ENCODE measurements around the gene CHTF18.

Gene CHTF18

DNA sequence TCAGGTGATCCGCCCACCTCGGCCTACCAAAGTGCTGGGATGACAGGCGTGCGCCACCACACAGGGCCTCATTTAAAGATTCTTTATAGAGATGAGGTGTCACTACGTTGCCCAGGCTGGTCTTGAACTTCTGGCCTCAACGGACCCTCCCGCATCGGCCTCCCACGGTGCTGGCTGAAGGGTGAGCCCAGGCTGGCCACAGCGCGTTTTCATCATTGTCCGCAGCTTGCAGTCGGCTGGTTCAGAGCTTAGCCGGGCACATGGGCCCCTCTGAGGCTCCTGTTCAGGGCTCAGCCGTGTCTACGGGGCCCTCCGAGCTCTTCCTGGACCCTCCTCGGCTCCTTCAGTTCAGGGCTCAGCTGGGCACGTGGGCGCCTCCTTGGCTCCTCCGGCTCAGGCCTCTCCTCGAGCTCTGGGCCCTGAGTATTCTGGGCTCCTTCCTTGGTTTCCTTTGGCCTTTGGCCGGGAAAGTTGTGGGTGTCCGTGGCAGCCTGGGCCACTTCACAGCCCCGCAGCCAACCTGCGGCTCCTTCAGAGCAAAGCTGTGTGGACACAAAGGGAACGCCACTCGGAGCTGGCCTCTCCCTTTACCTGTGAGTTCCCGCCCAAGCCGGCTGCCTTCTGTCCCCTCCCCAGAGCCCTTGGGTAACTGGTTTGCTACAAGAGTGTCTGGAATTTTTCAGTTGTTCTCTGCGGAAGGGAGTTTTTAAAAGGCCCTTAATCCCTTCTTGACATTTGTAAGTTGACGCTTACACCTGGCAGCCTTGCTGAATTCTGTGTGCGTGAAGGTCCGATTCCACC, 29.1 kb upstream of the CHTF18 start (continued):
- TF ChIP-seq, protein P1, sequence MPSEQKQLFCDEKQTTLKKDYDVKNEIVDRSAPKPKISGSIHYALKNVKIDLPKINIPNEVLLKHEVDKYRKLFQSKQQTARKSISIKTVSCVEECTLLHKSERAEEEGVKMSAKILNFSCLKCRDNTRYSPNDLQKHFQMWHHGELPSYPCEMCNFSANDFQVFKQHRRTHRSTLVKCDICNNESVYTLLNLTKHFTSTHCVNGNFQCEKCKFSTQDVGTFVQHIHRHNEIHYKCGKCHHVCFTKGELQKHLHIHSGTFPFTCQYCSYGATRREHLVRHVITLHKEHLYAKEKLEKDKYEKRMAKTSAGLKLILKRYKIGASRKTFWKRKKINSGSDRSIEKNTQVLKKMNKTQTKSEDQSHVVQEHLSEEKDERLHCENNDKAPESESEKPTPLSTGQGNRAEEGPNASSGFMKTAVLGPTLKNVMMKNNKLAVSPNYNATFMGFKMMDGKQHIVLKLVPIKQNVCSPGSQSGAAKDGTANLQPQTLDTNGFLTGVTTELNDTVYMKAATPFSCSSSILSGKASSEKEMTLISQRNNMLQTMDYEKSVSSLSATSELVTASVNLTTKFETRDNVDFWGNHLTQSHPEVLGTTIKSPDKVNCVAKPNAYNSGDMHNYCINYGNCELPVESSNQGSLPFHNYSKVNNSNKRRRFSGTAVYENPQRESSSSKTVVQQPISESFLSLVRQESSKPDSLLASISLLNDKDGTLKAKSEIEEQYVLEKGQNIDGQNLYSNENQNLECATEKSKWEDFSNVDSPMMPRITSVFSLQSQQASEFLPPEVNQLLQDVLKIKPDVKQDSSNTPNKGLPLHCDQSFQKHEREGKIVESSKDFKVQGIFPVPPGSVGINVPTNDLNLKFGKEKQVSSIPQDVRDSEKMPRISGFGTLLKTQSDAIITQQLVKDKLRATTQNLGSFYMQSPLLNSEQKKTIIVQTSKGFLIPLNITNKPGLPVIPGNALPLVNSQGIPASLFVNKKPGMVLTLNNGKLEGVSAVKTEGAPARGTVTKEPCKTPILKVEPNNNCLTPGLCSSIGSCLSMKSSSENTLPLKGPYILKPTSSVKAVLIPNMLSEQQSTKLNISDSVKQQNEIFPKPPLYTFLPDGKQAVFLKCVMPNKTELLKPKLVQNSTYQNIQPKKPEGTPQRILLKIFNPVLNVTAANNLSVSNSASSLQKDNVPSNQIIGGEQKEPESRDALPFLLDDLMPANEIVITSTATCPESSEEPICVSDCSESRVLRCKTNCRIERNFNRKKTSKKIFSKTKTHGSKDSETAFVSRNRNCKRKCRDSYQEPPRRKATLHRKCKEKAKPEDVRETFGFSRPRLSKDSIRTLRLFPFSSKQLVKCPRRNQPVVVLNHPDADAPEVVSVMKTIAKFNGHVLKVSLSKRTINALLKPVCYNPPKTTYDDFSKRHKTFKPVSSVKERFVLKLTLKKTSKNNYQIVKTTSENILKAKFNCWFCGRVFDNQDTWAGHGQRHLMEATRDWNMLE (tag by site-specific recombination; conservative IDR thresholded peaks at IDR 0.05; ENCODE audit: low read depth), result no peak
- no peak for TF ChIP-seq ZNF132 (tag by site-specific recombination; IDR thresholded peaks at IDR 0.05; ENCODE audit: borderline replicate concordance)
- no peak for TF ChIP-seq IKZF3 (tag by site-specific recombination; IDR thresholded peaks at IDR 0.05)
- no peak for TF ChIP-seq ZXDB (tag by site-specific recombination; IDR thresholded peaks at IDR 0.05)

DNA sequence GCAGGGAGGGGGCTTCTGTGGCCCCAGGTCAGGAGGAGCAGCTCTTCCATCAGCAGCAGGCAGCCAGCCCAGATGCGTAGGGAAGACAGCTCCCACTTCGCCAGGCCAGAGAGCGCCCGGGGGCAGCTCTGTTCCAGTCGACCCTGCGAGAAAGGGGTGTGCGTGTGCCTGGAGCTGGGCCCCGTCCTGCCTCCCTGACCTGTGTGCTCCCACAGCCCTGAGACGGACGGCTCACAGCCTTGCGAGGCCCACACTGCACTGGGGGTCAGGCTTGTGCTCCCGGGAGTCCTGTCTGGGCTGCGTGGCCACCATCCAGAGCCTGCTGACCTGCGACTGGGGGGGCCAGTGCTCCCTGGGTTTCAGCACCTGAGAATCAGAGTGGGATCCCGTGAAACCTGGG, 28.4 kb upstream of the CHTF18 start:
- Histone ChIP-seq H3K4me3 (ENCODE audit: low read depth, low read length) (no peak overlapping the region), H3K36me3 (ENCODE audit: control insufficient read depth in 2 of 2, insufficient read depth in 1 of 2, low read length in 2 of 2) (no peaks in the 10 kb centered on the region), H3K4me1 (ENCODE audit: control insufficient read depth, insufficient read depth, low read length) (no peaks in the 10 kb centered on the region), H3K27ac (ENCODE audit: extremely low read depth, low read depth, low read length) (no peak overlapping the region), H3K9me3 (ENCODE audit: control insufficient read depth, insufficient read depth, low read depth, low read length) (no peaks in the 10 kb centered on the region)
- TF ChIP-seq BCL11B (tag by site-specific recombination; IDR thresholded peaks at IDR 0.05; ENCODE audit: low read depth), result no peak
- no peak for TF ChIP-seq ZNF140 (tag by site-specific recombination; IDR thresholded peaks at IDR 0.05)
- no peak for TF ChIP-seq ZNF416 (tag by site-specific recombination; IDR thresholded peaks at IDR 0.05)
- no peak for TF ChIP-seq ZBTB8A (tag by site-specific recombination; IDR thresholded peaks at IDR 0.05)
- no peak for TF ChIP-seq ZNF404 (tag by site-specific recombination; IDR thresholded peaks at IDR 0.05)
- TF ChIP-seq ZNF19 (tag by site-specific recombination; IDR thresholded peaks at IDR 0.05; ENCODE audit: low read depth), result no peak
- TF ChIP-seq ZFP69B (tag by site-specific recombination; IDR thresholded peaks at IDR 0.05), result no peak
- ChIA-PET CTCF (no interaction called here), POLR2A (interaction anchor here (0.7 kb wide), 1 partner anchor 23 kb away, joined by 3 read pairs; no protein-coding TSS in a partner anchor)

DNA sequence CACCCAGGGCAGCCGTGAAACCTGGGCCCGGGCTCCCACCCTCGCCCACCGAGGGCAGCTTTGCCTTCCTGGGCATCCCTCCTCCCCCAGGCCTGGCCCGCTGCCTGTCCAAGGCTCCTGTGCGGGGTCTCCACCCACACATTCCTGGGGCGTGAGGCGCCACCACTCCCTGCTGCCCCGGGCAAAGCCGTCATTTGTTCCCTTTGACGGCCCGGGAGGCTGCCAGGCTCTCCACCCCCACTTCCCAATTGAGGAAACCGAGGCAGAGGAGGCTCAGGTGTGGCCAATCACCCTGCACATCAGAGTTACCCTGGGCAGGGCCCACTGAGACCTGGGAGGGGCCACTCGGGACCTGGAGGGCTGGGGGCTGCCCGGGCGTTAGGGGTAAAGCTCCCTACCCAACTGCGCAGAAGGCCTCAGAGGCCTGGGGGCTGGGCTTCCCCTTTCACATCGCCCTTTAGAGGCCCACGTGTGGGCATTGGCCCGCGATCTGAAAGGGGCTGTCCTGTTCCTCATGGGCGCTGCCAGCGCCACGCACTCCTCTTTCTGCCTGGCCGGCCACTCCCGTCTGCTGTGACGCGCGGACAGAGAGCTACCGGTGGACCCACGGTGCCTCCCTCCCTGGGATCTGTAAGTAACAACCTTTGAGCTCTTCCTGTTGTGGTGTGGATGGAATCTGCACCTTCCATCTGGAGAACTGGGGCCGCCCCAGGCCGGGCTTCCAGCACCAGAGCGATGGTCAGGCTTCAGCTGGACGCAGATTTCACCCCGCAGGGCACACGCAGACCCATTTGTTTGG, 27.7 kb upstream of the CHTF18 start, which contains the start of gene MSLN:
MSLN (plus strand) TSS at position 190 of the 799 bp plus-strand sequence. CDS start 1,947 bp downstream, outside the sequence.
- H3K4me3 ChIP-seq (ENCODE audit: low read depth, low read length), result no peak within 1 kb of the TSS
- CTCF ChIA-PET, result interaction anchor here (1.3 kb wide), 1 partner anchor 15 kb away, joined by 4 read pairs; no protein-coding TSS in a partner anchor
- POLR2A ChIA-PET, result no interaction called here
- H3K9me3 ChIP-seq (ENCODE audit: control insufficient read depth, insufficient read depth, low read depth, low read length), result no peaks in the 10 kb centered on the region
- no peak for TF ChIP-seq TCF7L2 (IDR thresholded peaks at IDR 0.05; ENCODE audit: borderline replicate concordance, low read depth, low read length)
- TF ChIP-seq ZNF302 (tag by site-specific recombination; IDR thresholded peaks at IDR 0.05; ENCODE audit: low read depth), result no peak
- TF ChIP-seq ZNF596 (tag by site-specific recombination; IDR thresholded peaks at IDR 0.05), result no peak
- TF ChIP-seq, protein P2, sequence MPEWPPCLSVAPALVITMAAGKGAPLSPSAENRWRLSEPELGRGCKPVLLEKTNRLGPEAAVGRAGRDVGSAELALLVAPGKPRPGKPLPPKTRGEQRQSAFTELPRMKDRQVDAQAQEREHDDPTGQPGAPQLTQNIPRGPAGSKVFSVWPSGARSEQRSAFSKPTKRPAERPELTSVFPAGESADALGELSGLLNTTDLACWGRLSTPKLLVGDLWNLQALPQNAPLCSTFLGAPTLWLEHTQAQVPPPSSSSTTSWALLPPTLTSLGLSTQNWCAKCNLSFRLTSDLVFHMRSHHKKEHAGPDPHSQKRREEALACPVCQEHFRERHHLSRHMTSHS (tag by site-specific recombination; IDR thresholded peaks at IDR 0.05), result no peak
- peak; percentile 94 for TF ChIP-seq ZFHX2 (tag by site-specific recombination; conservative IDR thresholded peaks at IDR 0.05)
- TF ChIP-seq, protein P3, sequence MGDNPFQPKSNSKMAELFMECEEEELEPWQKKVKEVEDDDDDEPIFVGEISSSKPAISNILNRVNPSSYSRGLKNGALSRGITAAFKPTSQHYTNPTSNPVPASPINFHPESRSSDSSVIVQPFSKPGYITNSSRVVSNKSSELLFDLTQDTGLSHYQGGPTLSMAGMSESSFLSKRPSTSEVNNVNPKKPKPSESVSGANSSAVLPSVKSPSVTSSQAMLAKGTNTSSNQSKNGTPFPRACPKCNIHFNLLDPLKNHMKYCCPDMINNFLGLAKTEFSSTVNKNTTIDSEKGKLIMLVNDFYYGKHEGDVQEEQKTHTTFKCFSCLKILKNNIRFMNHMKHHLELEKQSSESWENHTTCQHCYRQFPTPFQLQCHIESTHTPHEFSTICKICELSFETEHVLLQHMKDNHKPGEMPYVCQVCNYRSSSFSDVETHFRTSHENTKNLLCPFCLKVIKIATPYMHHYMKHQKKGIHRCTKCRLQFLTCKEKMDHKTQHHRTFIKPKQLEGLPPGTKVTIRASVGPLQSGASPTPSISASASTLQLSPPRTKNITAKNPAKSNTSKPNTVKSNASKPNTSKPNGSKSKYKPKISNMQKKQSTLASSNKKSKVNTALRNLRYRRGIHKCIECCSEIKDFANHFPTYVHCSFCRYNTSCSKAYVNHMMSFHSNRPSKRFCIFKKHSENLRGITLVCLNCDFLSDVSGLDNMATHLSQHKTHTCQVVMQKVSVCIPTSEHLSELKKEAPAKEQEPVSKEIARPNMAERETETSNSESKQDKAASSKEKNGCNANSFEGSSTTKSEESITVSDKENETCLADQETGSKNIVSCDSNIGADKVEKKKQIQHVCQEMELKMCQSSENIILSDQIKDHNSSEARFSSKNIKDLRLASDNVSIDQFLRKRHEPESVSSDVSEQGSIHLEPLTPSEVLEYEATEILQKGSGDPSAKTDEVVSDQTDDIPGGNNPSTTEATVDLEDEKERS (tag by site-specific recombination; IDR thresholded peaks at IDR 0.05), result no peak
- peak; percentile 93; the same call in 1 of the 2 replicates for TF ChIP-seq ZNF266 (tag by site-specific recombination; IDR thresholded peaks at IDR 0.05; ENCODE audit: low read depth)
- TF ChIP-seq KLF1 (tag by site-specific recombination; IDR thresholded peaks at IDR 0.05), result peak; percentile 69
- peak; percentile 93 for TF ChIP-seq EGR2 (tag by site-specific recombination; IDR thresholded peaks at IDR 0.05; ENCODE audit: low read depth)
- H3K27ac ChIP-seq (ENCODE audit: extremely low read depth, low read depth, low read length), result no peak within 1 kb of the TSS
- no peaks in the 10 kb centered on the region for H3K36me3 ChIP-seq (ENCODE audit: control insufficient read depth in 2 of 2, insufficient read depth in 1 of 2, low read length in 2 of 2)
- H3K4me1 ChIP-seq (ENCODE audit: control insufficient read depth, insufficient read depth, low read length), result no peaks in the 10 kb centered on the region
